ENCODE results near the gene UGT3A2.
"Not testable (repeated sequence)": the region's sequence is repeated elsewhere in the genome, so short reads cannot be mapped to it uniquely, and the experiment has no call there.

UGT3A2 gene

DNA sequence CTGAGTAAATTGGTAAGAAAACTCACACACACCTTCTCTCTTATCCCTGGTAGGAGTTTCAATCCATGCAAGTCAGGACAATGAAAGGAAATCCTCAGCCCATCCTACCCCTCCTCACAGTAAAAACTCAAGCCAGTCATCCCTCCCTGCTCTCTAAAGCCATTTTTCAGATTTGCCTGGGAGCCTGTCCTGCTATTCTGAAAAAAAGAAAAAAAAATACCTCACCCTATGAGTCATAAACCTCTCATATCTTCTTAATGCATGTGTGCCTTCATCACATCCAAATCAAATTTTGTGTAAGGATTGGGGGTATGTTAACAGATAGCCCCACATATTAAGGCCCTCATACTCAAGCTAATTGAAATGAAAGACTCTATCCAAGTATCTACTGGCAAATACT, 14.1 kb downstream of the UGT3A2 start:
- no peak for DNase-seq (ENCODE audit: low spot score)

DNA sequence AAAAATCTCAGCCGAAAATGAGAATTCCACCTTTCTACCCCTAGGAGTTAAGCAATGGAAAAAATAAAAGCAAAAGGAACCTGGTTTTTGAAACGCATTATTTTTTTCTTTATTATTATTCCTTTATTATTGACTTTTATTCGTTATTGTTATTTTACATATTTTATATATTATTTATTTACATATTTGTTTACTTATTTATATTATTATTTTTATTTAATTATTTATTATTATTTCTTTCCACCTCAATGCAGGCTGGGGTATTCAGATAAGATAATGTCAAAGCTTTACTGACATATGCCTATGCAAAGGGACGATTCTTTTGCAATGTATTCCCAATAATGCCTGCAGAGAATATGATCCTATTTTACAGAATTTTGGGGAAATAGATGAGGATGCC, 16.7 kb downstream of the UGT3A2 start:
- DNase-seq (ENCODE audit: low spot score), result no peak

DNA sequence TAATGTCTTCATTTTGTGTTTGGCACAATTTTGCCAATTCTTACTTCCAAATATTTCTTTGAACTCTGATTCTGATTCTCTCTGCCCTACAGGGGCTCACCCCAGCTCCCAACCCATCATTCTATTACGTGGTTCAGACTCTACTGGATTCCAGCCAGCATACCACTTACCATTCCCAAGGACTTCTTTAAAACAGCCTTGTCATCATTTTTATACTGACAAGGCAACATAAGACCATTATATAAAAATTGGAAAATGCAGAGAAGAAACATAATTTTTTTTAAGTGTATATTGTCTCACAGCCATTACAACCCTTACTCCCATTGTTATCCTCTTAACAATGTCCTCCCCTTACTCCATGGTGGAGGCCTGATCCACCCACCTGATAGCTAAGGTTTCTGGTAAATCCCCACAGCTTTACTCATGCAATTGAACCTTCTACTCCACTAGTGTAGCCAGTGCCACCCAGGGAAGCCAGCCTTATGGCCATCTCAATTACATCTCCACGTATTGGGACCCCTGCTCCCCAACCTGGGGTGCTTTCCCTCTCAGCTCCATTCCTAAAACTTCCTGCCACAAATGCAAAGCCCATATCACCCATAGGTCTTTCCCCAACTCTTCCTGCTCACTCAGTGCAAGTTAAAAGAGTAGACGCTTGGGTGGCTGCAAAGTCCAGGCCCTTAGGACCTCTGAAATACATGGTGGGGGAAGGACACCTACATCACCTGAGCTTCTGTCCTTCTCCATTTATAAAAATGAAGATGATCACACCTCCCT, 19.1 kb downstream of the UGT3A2 start:
- no peak for DNase-seq (ENCODE audit: low spot score)

DNA sequence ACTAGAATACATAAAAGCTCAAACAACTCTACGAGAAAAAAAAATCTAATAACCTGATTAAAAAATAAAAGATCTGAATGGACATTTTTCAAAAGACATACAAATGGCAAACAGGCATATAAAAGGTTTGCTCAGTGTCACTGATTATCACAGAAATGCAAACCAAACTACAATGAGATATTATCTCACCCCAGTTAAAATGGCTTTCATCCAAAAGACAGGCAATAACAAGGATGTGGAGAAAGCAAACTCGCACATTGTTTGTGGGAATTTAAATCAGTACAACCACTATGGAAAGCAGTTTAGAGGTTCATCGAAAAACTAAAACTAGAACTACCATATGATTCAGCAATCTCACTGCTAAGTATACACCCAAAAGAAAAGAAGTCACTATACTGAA, 20.8 kb downstream of the UGT3A2 start:
- no peak for DNase-seq (ENCODE audit: low spot score)

DNA sequence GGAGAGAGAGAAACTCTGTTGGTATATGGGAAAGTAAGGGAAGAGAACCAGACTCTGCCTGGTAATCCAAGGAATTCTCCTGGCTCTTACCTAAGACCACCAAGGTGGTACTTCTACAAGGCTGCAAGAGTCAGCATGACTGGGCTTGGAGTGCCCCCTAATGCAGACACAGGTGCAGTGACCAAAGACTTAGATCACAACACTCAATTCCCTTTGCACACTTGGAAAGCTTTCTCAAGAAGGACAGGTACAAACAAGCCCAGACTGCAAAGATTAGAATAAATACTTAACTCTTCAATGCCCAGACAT, 25.2 kb downstream of the UGT3A2 start:
- DNase-seq (ENCODE audit: low spot score), result no peak

DNA sequence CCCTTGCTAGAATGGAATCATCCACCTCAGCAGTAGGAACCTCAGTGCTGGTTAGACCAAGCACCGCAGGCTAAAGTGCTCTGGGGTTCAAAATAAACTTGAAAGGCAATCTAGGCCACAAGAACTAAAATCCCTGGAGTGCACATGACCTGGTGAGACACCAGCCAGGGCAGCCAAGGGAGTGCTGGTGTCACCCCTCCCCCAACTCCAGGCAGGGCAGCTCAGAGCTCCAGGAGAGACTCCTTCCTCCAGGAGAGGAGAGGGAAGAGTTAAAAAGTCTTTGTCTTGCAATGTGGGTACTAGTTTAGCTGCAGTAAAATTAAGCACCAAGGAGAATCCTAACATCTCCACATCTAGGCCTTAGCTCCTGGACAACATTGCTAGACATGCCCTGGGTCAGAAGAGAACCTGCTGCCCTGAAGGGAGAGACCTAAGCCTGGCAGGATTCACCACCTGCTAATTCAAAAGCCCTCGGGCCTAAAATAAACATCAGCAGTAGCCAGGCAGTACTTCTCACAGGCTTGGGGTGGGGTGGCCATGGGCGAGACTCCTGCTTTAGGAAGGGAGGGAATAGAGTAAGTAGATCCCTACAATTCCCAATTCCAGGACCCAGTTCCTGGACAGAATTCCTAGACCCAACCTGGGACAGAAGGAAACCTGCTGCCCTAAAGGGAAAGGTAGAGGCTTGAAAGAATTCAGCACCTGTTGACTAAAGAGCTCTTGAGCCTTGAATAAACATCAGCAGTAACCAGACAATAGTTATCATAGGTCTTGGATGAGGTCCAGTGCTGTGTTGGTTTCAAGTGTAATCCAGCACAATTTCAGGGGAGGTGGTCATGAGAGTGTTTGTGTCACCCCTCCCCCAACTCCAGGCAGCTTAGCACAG, 25.8 kb downstream of the UGT3A2 start:
- no peak for DNase-seq (ENCODE audit: low spot score)

DNA sequence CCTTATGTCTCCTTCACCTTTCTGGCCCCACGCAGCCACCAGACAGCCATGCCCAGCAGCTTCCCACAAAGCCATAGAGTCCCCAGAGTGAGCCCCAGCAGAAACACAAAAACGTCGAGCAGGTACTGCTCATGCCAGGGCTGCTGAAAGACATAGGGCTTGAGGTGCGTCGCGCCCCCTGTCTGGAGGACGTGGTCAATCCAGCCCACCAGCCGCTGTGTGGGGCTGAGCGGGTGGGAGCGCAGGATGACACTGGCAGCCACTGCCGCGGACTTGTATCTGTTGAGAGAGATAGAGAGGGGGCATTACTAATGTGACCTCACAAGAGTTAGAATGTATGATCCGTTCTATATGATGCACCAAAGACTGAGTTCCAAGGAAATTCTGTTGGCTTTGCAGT, 31.0 kb downstream of the UGT3A2 start:
- DNase-seq (ENCODE audit: low spot score), result no peak

DNA sequence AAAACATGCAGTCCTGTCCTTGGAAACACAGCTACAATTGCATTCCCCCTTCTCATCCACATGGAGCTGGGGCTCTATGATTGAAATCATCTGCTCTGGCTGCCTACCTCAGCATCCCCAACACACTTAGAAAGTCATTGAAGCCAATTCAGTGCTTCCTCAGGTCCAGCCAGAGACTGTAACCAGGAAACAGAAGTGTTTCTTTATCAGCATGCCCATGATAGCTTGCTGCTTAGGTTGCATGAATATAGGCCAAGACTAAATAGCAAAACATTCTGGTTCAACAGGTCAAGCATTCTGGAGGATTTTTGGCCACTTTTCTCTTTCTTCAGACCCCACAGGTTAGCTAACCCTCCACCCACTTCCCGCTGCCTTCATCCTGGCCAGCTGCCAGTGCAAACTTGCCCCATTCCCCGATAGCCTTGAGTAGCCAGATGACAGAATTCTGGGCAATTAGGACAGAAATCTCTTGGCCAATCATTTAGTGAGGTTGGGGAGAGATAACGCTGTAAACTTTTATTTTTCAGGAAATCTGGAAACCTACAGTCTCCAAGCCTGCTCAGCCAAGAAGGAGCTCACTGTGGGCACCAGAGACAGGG, 32.0 kb downstream of the UGT3A2 start:
- DNase-seq (ENCODE audit: low spot score), result not testable (repeated sequence)

DNA sequence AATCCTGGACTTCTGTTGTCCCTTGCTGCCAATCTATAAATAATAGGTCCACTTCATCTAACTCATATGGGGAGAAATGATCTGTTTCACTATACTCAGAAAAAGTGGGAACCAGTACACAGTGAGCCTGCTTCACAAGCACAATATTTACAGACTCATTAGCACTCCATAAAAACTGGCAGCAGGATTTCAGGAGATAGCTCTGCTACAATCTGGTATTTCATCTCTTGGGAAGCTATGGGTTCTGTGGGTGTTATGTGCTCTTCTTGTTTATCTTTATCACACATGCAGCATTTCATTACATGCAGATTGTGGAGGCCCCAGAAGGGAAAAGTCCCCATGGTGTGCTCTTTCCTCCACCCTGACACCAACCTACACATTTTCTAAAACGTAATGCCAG, 33.2 kb downstream of the UGT3A2 start:
- DNase-seq (ENCODE audit: low spot score), result no peak

DNA sequence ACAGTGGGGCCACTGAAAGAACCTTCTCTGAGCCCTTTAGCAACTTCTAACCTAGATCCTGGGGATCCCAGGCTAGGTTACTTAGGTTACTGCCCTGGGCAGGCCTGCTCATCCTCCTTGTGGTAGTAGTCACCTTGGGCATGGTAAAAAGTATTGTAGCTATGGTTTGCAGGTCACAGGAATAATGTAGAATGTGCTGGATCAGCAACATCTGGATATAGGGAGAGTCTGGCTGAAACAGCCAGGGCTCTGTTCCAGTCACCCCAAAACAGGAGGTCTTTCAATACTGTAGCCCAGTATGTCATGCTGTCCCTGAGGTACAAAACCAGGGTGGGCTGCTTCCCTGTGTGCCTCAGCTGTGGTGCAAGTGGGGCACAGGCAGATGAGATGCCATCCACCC, 33.6 kb downstream of the UGT3A2 start:
- DNase-seq (ENCODE audit: low spot score), result no peak

DNA sequence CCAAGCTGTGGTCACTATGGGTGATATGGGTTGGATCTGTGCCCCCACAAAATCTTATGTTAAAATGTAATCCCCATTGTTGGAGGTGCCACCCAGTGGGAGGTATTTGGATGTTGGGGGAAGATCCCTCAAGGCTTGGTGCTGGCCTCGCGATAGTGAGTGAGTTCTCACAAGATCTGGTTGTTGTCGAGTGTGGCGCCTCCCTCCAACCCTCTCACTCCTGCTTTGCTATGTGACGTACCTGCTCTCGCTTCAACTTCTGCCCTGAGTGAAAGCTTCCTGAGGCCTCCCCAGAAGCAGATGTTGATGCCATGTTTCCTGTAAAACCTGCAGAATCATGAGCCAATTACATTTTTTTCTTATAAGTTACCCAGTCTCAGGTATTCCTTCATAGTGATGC, 35.5 kb downstream of the UGT3A2 start:
- DNase-seq (ENCODE audit: low spot score), result no peak

DNA sequence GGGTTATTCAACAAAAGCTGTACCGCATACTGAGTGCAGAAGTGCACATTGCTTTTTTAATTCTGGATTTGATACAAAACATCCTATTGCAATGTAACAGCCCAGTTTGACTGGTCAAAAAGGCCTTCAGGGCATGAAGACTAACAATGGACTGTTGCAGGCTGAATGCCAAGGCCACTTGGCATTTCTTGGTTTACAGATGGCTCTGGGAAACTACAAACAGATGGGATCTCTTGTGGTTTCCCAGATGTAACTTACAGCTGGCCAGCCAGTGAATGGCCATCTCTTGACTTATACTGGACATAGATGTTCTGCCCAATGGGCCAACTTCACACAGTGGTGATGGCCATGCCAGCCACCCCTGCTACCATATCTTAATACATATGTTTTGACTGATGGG, 36.8 kb downstream of the UGT3A2 start:
- DNase-seq (ENCODE audit: low spot score), result no peak

DNA sequence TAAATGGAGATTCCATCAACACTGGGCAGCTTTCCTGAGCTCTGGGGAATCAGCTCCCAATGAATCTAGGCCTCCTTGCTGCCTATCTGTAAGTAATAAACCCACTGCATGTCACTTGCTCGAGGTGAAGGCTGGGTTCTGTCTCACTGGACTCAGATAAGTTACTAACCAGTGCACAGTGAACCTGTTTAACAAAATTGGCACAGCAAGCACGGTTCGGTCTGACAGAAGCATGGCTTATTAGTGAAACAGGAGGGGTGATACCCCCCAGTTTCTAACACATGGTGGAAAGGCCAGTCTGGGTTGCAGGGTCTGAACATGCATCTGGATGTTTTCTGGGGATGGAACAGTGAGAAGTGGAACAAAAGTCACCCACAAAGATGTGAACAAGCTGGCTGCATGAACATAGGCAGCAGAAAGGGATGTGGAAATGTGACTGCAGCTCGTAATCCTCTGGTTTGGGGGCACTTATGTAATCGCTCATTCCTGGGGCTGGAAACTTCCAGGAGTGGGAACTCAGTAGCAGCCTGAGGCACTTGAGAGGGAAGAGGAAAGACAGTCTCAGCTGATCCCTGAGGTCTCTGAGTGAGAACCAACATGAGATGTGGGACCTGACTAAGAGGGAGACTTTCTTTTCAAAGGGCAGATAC, 37.7 kb downstream of the UGT3A2 start:
- no peak for DNase-seq (ENCODE audit: low spot score)

DNA sequence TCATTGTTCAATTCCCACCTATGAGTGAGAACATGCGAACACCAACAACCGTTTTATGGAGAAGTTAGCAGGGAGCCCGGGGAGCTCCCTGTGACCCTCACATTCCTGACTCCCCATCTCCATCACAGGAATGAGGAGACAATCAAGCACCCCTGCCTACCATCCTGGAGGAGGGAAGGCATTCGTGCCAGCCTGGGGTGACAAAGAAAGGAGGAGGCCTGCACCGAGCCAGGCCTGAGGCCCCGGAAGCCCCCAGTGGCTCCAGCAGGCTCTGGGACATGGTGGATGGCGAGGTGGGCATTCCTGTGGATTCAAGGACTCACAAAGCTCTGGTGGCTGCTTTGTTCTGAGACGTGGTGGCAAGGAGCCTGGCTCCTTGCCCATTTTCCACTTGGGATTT, 39.0 kb downstream of the UGT3A2 start:
- no peak for DNase-seq (ENCODE audit: low spot score)

DNA sequence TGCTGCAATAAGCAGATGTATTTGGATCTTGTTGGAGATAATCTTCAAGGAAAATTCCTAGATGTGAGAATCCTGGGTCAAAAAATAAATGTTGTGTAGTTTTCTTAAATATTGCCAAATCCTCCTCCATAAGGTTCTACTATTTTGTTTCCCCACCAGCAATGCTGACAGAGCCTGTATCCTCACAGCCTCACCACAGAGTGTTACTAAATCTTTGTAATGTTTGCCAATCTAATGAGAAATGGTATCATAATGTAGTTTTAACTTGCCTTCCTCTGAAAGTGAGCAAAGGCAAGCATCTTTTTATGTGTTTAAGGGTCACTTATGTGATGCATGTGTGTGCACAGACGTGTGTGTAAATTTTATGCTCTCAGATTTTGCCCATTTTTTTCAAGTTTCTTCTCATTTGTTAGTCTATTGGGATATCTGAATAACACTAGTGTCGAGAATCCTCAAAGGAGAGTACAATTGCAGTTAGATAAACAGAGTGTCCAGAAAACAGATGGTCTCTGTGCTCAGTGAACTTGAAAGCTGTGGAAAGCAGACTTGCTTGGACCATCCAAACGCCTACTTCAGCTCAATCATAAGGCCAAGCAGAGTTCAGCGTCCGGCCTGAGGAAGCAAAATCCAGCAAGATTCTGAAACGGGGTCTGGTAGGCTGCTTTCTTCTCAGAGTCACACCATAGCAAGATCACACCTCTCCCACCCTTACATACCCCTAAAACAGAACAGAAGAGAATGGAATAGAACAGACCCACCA, 39.8 kb downstream of the UGT3A2 start:
- DNase-seq (ENCODE audit: low spot score), result no peak

DNA sequence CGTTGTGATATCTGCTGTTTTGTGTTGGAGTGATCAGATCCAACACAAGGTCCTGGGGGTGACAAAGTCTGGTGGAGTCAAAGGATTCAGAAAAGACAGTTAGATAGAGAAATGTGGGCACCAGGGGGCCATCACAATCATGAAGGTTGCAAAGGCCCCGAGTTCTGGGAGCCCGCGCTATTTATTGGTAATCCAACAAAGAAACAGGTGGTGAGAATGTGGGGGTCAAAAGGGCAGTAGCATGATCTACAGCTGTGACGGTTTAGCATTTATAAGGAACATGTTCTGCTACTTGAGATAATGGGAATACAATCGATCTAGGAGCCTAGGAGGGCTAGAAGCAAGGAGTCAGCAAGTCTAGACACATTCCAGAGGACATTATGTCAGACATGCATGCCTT, 44.4 kb downstream of the UGT3A2 start:
- DNase-seq (ENCODE audit: low spot score), result not testable (repeated sequence)

DNA sequence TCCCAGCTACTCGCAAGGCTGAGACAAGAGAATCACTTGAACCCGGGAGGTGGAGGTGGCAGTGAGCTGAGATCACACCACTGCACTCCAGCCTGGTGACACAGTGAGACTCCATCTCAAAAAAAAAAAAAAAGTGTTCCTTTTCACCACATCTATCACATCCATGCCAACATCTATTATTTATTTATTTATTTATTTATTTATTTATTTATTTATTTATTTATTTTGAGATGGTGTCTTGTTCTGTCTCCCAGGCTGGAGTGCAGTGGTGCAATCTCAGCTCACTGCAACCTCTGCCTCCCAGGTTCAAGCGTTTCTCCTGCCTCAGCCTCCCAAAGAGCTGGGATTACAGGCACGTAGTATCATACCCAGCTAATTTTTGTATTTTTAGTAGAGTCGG, 47.1 kb downstream of the UGT3A2 start:
- not testable (repeated sequence) for DNase-seq (ENCODE audit: low spot score)

DNA sequence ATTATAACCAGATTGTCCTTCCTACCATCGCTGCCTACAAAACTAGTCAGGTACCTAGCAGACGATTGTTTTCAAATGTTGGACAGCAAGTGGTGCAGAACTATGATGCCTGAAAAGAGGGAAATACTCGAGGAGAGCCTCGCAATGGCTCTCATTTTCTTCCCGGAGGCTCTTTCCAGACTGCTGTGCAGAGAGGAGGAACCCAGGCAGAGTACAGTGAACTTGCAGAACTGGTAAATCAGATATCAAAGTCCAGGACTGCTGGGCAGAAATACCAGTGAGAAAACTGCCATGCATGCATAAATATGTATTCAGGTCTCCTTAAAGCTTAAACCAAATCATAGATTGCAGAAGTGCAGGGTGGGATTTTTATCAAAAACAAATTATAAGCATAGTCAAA, 49.1 kb downstream of the UGT3A2 start:
- no peak for DNase-seq (ENCODE audit: low spot score)

DNA sequence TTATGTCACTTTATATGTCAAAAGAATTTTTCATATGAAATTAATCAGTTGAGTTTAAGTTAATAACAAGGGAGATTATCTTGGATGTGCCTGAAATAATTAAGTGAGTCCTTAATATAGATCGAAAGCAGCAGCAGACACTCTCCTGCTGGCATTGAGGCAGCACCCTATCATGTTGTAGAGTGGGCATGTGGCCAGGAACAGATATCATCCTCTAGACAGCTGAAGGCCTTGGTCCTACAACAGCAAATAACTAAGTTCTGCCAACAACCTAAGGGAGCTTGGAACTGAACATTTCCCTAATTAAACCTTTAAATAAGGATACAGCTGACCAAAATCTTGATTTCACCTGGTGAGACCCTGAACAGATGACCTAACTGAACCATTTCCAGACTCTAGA, 49.7 kb downstream of the UGT3A2 start:
- DNase-seq (ENCODE audit: low spot score), result no peak

DNA sequence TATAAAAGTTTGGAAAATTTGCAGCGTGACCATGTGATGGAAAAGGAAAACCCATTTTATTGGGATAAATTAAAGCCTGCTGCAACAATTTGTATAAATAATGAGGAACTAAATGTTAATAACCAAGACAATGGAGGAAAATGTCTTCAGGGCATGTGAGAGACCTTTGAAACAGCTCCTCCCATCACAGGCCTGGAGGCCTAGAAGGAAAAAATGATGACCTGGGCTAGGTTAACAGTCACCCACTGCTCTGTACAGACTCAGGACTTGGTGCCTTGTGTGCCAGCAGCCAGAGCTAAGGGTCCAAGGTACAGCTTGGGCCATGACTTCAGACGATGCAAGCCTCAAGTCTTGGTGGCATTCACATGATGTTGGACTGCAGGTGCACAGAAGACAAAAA, 53.5 kb downstream of the UGT3A2 start:
- no peak for DNase-seq (ENCODE audit: low spot score)

DNA sequence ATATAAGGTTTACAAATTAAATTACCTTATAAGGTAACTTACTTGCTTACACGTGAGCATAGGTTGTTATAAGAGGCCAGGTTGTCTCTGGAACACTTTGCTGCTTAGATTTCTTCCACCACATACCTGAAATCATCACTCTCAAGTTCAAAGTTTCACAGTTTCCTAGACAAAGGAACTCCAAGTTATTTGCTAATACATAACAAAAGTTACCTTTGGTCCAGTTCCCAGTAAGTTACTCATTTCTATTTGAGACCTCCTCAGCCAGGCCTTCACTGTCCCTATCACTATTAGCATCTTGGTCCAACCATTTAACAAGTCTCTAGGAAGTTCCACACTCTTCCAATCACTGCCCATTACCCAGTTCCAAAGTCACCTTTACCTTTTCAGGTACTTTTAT, 57.0 kb downstream of the UGT3A2 start:
- DNase-seq (ENCODE audit: low spot score), result no peak

DNA sequence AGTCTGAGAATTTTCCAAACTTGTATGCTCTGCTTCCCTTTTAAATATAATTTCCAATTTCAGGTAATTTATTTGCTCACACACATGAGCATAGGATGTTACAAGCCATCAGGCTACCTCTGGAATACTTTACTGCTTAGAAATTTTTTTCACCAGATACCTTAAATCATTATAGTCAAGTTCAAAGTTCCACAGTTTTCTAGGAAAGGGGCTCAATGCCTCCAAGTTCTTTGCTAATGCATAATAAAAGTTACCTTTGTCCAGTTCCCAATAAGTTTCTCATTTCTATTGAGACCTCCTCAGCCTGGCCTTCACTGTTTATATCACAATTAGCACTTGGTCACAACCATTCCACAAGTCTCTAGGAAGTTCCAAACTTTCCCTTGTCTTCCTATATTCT, 59.3 kb downstream of the UGT3A2 start:
- no peak for DNase-seq (ENCODE audit: low spot score)
